IMR-90 (cell line): Measurements from ENCODE around the gene OR10A5. TPM values are rescaled to one million over a fixed set of nuclear protein-coding genes. Genes with fewer than 3 reads are reported as not detected.

Experiments used
- ATAC-seq: fragments of 200-7000 bp; cut with Tn5 transposase; 2 replicates; pipeline ENCODE4 v1.9.1; 2020; ENCODE audit warnings: low read depth, mild to moderate bottlenecking, moderate library complexity
- BruUV-seq: library from RNA; stranded (reverse); fragments of 400-500 nt; replicated peaks from 2 replicates; lab custom pipeline; 2021; lab: Mats Ljungman, UMichigan
- CTCF ChIA-PET: fragments of 300-600 bp; formaldehyde crosslinking; extraction: SDS; loops from one replicate; lab custom pipeline; 2021; ENCODE audit warnings: antibody characterized with exemption; lab: Yijun Ruan, JAX
- POLR2A ChIA-PET: fragments of 300-600 bp; sonication (Branson Sonifier 250); formaldehyde crosslinking; loops from one replicate; lab custom pipeline; 2022; ENCODE audit warnings: antibody characterized with exemption; ENCODE audit not compliant: unreplicated experiment; lab: Charles Lee
- DNase-seq: peaks from one replicate; pipeline ENCODE4 v3.0.0; 2013
- H2AFZ ChIP-seq: replicated peaks from 2 replicates; pipeline ENCODE3; 2013; ENCODE audit warnings: low read length, mild to moderate bottlenecking; ENCODE audit not compliant: poor library complexity
- H2AK5ac ChIP-seq: 2 replicates; pipeline ENCODE4 v1.6.1; 2013; ENCODE audit warnings: low read depth, low read length, inconsistent platforms
- H2AK9ac ChIP-seq: replicated peaks from 2 replicates; pipeline ENCODE3; 2013; ENCODE audit warnings: mild to moderate bottlenecking, low read depth, low read length, moderate library complexity; ENCODE audit not compliant: poor library complexity
- H2BK120ac ChIP-seq: 2 replicates; pipeline ENCODE4 v1.6.1; 2013; ENCODE audit warnings: low read depth, low read length, inconsistent platforms
- H2BK15ac ChIP-seq: 3 replicates; pipeline ENCODE4 v1.6.1; 2013; ENCODE audit warnings: low read depth, low read length, inconsistent platforms
- H2BK20ac ChIP-seq: 2 replicates; pipeline ENCODE4 v1.6.1; 2013; ENCODE audit warnings: low read depth, mild to moderate bottlenecking, inconsistent platforms, low read length, moderate library complexity
- H2BK5ac ChIP-seq: 2 replicates; pipeline ENCODE4 v1.6.1; 2013; ENCODE audit warnings: mild to moderate bottlenecking, low read depth, low read length, inconsistent platforms; ENCODE audit not compliant: poor library complexity, severe bottlenecking
- H3K14ac ChIP-seq: replicated peaks from 2 replicates; pipeline ENCODE4 v1.6.1; 2013; ENCODE audit warnings: low read depth, low read length, inconsistent platforms
- H3K18ac ChIP-seq: 2 replicates; pipeline ENCODE4 v1.6.1; 2013; ENCODE audit warnings: low read depth, low read length, control low read depth
- H3K23ac ChIP-seq: 2 replicates; pipeline ENCODE4 v1.6.1; 2013; ENCODE audit warnings: low read depth, low read length, inconsistent platforms
- H3K27ac ChIP-seq: 2 replicates; pipeline ENCODE4 v1.5.1; 2013; ENCODE audit warnings: mild to moderate bottlenecking, control low read depth, low read length; ENCODE audit not compliant: insufficient read depth
- H3K27me3 ChIP-seq: 2 replicates; pipeline ENCODE4 v1.6.1; 2013; ENCODE audit warnings: low read length; ENCODE audit not compliant: control insufficient read depth, insufficient read depth
- H3K36me3 ChIP-seq: 2 replicates; pipeline ENCODE4 v1.6.1; 2013; ENCODE audit warnings: low read length, mixed read lengths; ENCODE audit not compliant: control insufficient read depth, insufficient read depth
- H3K4ac ChIP-seq: 2 replicates; pipeline ENCODE4 v1.6.1; 2013; ENCODE audit warnings: low read depth, low read length, inconsistent platforms
- H3K4me1 ChIP-seq: 2 replicates; pipeline ENCODE4 v1.6.1; 2013; ENCODE audit warnings: low read length, mixed read lengths; ENCODE audit not compliant: control insufficient read depth, insufficient read depth
- H3K4me2 ChIP-seq: 2 replicates; pipeline ENCODE4 v1.6.1; 2013; ENCODE audit warnings: low read depth, mild to moderate bottlenecking, control low read depth, low read length, moderate library complexity
- H3K4me3 ChIP-seq: 2 replicates; pipeline ENCODE4 v1.5.1; 2013; ENCODE audit warnings: low read depth, mild to moderate bottlenecking, control low read depth, low read length, moderate library complexity; ENCODE audit not compliant: insufficient read depth
- H3K56ac ChIP-seq: 2 replicates; pipeline ENCODE4 v1.6.1; 2013; ENCODE audit warnings: low read length, inconsistent platforms; ENCODE audit not compliant: insufficient read depth; ENCODE audit errors: extremely low read depth
- H3K79me1 ChIP-seq, 2 experiments: 2 replicates each; pipeline ENCODE4 v1.6.1; 2013; ENCODE audit warnings: low read length in 2 of 2, inconsistent platforms in 1 of 2, low read depth in 1 of 2
- H3K9ac ChIP-seq: 2 replicates; pipeline ENCODE4 v1.6.1; 2013; ENCODE audit warnings: low read depth, low read length, control low read depth
- H3K9me1 ChIP-seq: 2 replicates; pipeline ENCODE4 v1.6.1; 2013; ENCODE audit warnings: low read length, inconsistent platforms; ENCODE audit not compliant: insufficient read depth
- H3K9me3 ChIP-seq: 2 replicates; pipeline ENCODE4 v1.6.1; 2013; ENCODE audit warnings: low read length; ENCODE audit not compliant: control insufficient read depth, insufficient read depth
- H4K20me1 ChIP-seq: 2 replicates; pipeline ENCODE4 v1.6.1; 2013; ENCODE audit warnings: low read length, inconsistent platforms; ENCODE audit not compliant: insufficient read depth
- H4K5ac ChIP-seq: 2 replicates; pipeline ENCODE4 v1.6.1; 2013; ENCODE audit warnings: mild to moderate bottlenecking, low read depth, low read length, control low read depth
- H4K8ac ChIP-seq, 2 experiments: 2 replicates each; pipeline ENCODE4 v1.6.1; 2013; ENCODE audit warnings: low read depth in 2 of 2, low read length in 2 of 2, control low read depth in 1 of 2, inconsistent platforms in 1 of 2
- H4K91ac ChIP-seq: 2 replicates; pipeline ENCODE4 v1.6.1; 2013; ENCODE audit warnings: low read depth, low read length, inconsistent platforms; ENCODE audit not compliant: insufficient read depth
- BHLHE40 ChIP-seq: fragments of 150-350 bp; IDR thresholded peaks from 2 replicates; pipeline ENCODE4 v1.6.1; 2016; ENCODE audit warnings: mild to moderate bottlenecking, low read depth, low read length
- FOS ChIP-seq: fragments of 150-350 bp; IDR thresholded peaks from 2 replicates; pipeline ENCODE4 v1.6.1; 2016; ENCODE audit warnings: low read depth, low read length
- NFE2L2 ChIP-seq: fragments of 150-350 bp; IDR thresholded peaks from 2 replicates; pipeline ENCODE4 v1.6.1; 2016; ENCODE audit warnings: low read depth, mild to moderate bottlenecking, low read length
- RAD21 ChIP-seq: IDR thresholded peaks from 2 replicates; pipeline ENCODE4 v1.6.1; 2012; ENCODE audit warnings: low read length, improper control_type of control experiment
- RFX5 ChIP-seq: IDR thresholded peaks from 2 replicates; pipeline ENCODE4 v1.8.0; 2012; ENCODE audit warnings: low read depth, mild to moderate bottlenecking, low read length, moderate library complexity
- WGBS, 2 experiments: methylation state at CpG; one replicate each; pipeline versions ENCODE4 v1.1.5 to v1.1.7; 2013; ENCODE audit warnings: missing lambda C conversion rate in 2 of 2; ENCODE audit not compliant: insufficient read length in 1 of 2; ENCODE audit errors: extremely low coverage in 2 of 2; 5-methylcytosine and 5-hydroxymethylcytosine counted together
- dilution Hi-C: fragments of 300-500 bp; cut with HindIII; formaldehyde crosslinking; loops from one replicate; pipeline ENCODE4 v1.14.3; 2018; ENCODE audit warnings: low sequenced_read_pairs; ENCODE audit not compliant: unreplicated experiment
- in situ Hi-C: fragments of 300-500 bp; cut with MboI; formaldehyde crosslinking; loops from 3 replicates; pipeline ENCODE4 v1.14.3; 2019; ENCODE audit warnings: low sequenced_read_pairs, inconsistent platforms, mixed read lengths
- intact Hi-C: fragments of 100-400 bp; cut with micrococcal nuclease; formaldehyde crosslinking; loops from 2 replicates; pipeline ENCODE4 v1.10.0; 2022
- polyA plus RNA-seq, 3 experiments: library from polyadenylated mRNA; depleted of rRNA; stranded (reverse); fragments of >200 nt; gene quantifications; 2 replicates each; pipeline ENCODE4 v1.2.3, GENCODE V29; 2012; ENCODE audit warnings: low replicate concordance in 1 of 3
- total RNA-seq: library from RNA; depleted of rRNA; stranded (reverse); fragments of >200 nt; gene quantifications from 2 replicates; pipeline ENCODE4 v1.2.3, GENCODE V29; 2012

OR10A5 gene
- total and polyA plus RNA-seq, 2 of the 4 experiments (the other 2 are of a cell fraction) = not detected

- Histone ChIP-seq H4K20me1 (no peaks in the 10 kb centered on the region), H3K56ac (no peak overlapping the region), H4K8ac (no peak overlapping the region), H3K4ac (no peak overlapping the region), H3K9me3 (no peaks in the 10 kb centered on the region), H4K5ac (no peak overlapping the region), H2BK120ac (no peak overlapping the region), H3K27ac (no peak overlapping the region), H4K91ac (no peak overlapping the region), H3K4me3 (no peak overlapping the region), H2AK5ac (no peak overlapping the region), H3K18ac (no peak overlapping the region), H3K4me2 (no peak overlapping the region), H2BK5ac (no peak overlapping the region), H2AFZ (no peak overlapping the region), H2BK15ac (no peak overlapping the region), H2BK20ac (no peak overlapping the region), H3K23ac (no peak overlapping the region), H2AK9ac (no peak overlapping the region), H3K9me1 (no peaks in the 10 kb centered on the region), H3K79me1 (no peaks in the 10 kb centered on the region), H3K14ac (no peak overlapping the region), H3K36me3 (no peaks in the 10 kb centered on the region), H3K4me1 (no peaks in the 10 kb centered on the region), H3K27me3 (no peaks in the 10 kb centered on the region), H3K9ac (no peak overlapping the region)
- DNase-seq = no peak
- WGBS, 2 experiments = 63% methylated on average over 4 of the region's 7 CpGs; no CpG with 5 or more reads in 1 of the 2 experiments
- no TSS peak for BruUV-seq
- dilution Hi-C loops = no loop called here
- intact Hi-C loops = no loop called here
- ChIA-PET POLR2A (no interaction called here), CTCF (interaction anchor here (0.6 kb wide), 1 partner anchor 374 kb away, joined by 5 read pairs; no protein-coding TSS in a partner anchor)
- in situ Hi-C loops = no loop called here
- TF ChIP-seq FOS (no peak), RAD21 (no peak), RFX5 (no peak), BHLHE40 (no peak), NFE2L2 (no peak)
- ATAC-seq = no peak
Measured at GRCh38 chr11:6825231-6825744, 20.2 kb upstream of the OR10A5 start.
